ENCODE results near the gene KRTAP9-2.
"Not testable (repeated sequence)": the region's sequence is repeated elsewhere in the genome, so short reads cannot be mapped to it uniquely, and the experiment has no call there.

The KRTAP9-2 gene

GRCh38 chr17:41185001-41185400, 41.4 kb upstream of the KRTAP9-2 start:
- H3K4me3 ChIP-seq (ENCODE audit: low read depth, low read length) = no peak overlapping the region
- CTCF ChIA-PET = interaction anchor here (1.4 kb wide), 1 partner anchor 25 kb away, joined by 4 read pairs; no protein-coding TSS in a partner anchor
- POLR2A ChIA-PET = no interaction called here
- DNase-seq (ENCODE audit: low read depth, low spot score) = no peak
- no peak for TF ChIP-seq CTCF (IDR thresholded peaks at IDR 0.05; ENCODE audit: insufficient read depth, low read length, missing control alignments)

- ChIA-PET CTCF (interaction anchor here (1.5 kb wide), 1 partner anchor 9 kb away, joined by 5 read pairs; the partner anchor contains the start of gene KRTAP4-2), POLR2A (no interaction called here)
- H3K4me3 ChIP-seq (ENCODE audit: low read depth, low read length) = no peak overlapping the region
- TF ChIP-seq CTCF (IDR thresholded peaks at IDR 0.05; ENCODE audit: insufficient read depth, low read length, missing control alignments) = no peak
- no peak for DNase-seq (ENCODE audit: low read depth, low spot score)
Measured at GRCh38 chr17:41186872-41187271, 39.6 kb upstream of the KRTAP9-2 start.

- DNase-seq (ENCODE audit: low read depth, low spot score); H3K4me3 ChIP-seq (ENCODE audit: low read depth, low read length); POLR2A ChIA-PET; CTCF ChIA-PET: not testable (repeated sequence)
Measured at GRCh38 chr17:41189837-41190318, 36.6 kb upstream of the KRTAP9-2 start, which contains the start of gene KRTAP9-1. KRTAP9-1 (plus strand) TSS chr17:41189887; CDS start chr17:41189887, 0 bp downstream.

GRCh38 chr17:41190328-41190727, 36.1 kb upstream of the KRTAP9-2 start:
- no peak for DNase-seq (ENCODE audit: low read depth, low spot score)
- TF ChIP-seq CTCF (IDR thresholded peaks at IDR 0.05; ENCODE audit: insufficient read depth, low read length, missing control alignments) = no peak
- no peak overlapping the region for H3K4me3 ChIP-seq (ENCODE audit: low read depth, low read length)
- ChIA-PET POLR2A (no interaction called here), CTCF (no interaction called here)

GRCh38 chr17:41196068-41196467, 30.4 kb upstream of the KRTAP9-2 start:
- POLR2A ChIA-PET = interaction anchor here (1.0 kb wide), 1 partner anchor 17 kb away, joined by 3 read pairs; no protein-coding TSS in a partner anchor
- H3K4me3 ChIP-seq (ENCODE audit: low read depth, low read length) = no peak overlapping the region
- DNase-seq (ENCODE audit: low read depth, low spot score) = no peak
- TF ChIP-seq CTCF (IDR thresholded peaks at IDR 0.05; ENCODE audit: insufficient read depth, low read length, missing control alignments) = no peak
- CTCF ChIA-PET = interaction anchor here (1.5 to 1.9 kb wide), 2 partner anchors 133 to 353 kb away, joined by 3 to 6 read pairs; no protein-coding TSS in a partner anchor

GRCh38 chr17:41199421-41200078, 26.9 kb upstream of the KRTAP9-2 start:
- H3K4me3 ChIP-seq (ENCODE audit: low read depth, low read length) = no peak overlapping the region
- POLR2A ChIA-PET = no interaction called here
- TF ChIP-seq CTCF (IDR thresholded peaks at IDR 0.05; ENCODE audit: insufficient read depth, low read length, missing control alignments) = no peak
- no peak for DNase-seq (ENCODE audit: low read depth, low spot score)
- CTCF ChIA-PET = no interaction called here
